GM12878 (cell line): ENCODE measurements around the gene ZNF280D.

Experiments
- BHLHE40 ChIP-seq, 2 experiments: fragments of 450-650 bp in 1 of 2; IDR thresholded peaks; 2 replicates each; pipeline ENCODE4 v1.6.1; 2011 to 2017; ENCODE audit warnings: low read depth in 2 of 2, borderline replicate concordance in 1 of 2, improper control_type of control experiment in 1 of 2, low read length in 1 of 2, mild to moderate bottlenecking in 1 of 2
- CEBPB ChIP-seq, 2 experiments: fragments of 150-350 bp in 1 of 2; IDR thresholded peaks; 2 replicates each; pipeline ENCODE4 v1.6.1; 2012 to 2014; ENCODE audit warnings: low read depth in 2 of 2, low read length in 2 of 2, borderline replicate concordance in 1 of 2, inconsistent platforms in 1 of 2
- CTCF ChIP-seq, 3 experiments: IDR thresholded peaks in 2 of 3; conservative IDR thresholded peaks in 1 of 3; 2 replicates each; pipeline ENCODE4 v1.5.1; 2011; ENCODE audit warnings: low read depth in 3 of 3, low read length in 3 of 3, mild to moderate bottlenecking in 3 of 3, control low read depth in 2 of 3, moderate library complexity in 2 of 3, inconsistent platforms in 1 of 3, mixed read lengths in 1 of 3; ENCODE audit not compliant: control insufficient read depth in 2 of 3, insufficient read depth in 1 of 3; ENCODE audit errors: extremely low read depth in 1 of 3
- EGR1 ChIP-seq, 2 experiments: IDR thresholded peaks; 1 replicate in 1 of 2; 2 replicates in 1 of 2; pipeline ENCODE4 v1.6.1; 2011 to 2012; ENCODE audit warnings: low read depth in 2 of 2, low read length in 2 of 2, borderline replicate concordance in 1 of 2, mild to moderate bottlenecking in 1 of 2, moderate library complexity in 1 of 2
- ELK1 ChIP-seq: IDR thresholded peaks from 2 replicates; pipeline ENCODE4 v1.6.1; 2012; ENCODE audit warnings: low read depth, low read length, improper control_type of control experiment
- PAX5 ChIP-seq: IDR thresholded peaks from 2 replicates; pipeline ENCODE4 v1.6.1; 2011; ENCODE audit warnings: low read depth, low read length, borderline replicate concordance
- POLR2A ChIP-seq: IDR thresholded peaks from 2 replicates; pipeline ENCODE4 v1.6.1; 2011; ENCODE audit warnings: low read depth, mild to moderate bottlenecking, low read length
- RAD51 ChIP-seq: fragments of 450-650 bp; IDR thresholded peaks from 2 replicates; pipeline ENCODE4 v1.6.1; 2016; ENCODE audit warnings: moderate library complexity, mild to moderate bottlenecking, inconsistent platforms
- SKIL ChIP-seq: fragments of 450-650 bp; IDR thresholded peaks from 2 replicates; pipeline ENCODE4 v1.6.1; 2017; ENCODE audit warnings: mild to moderate bottlenecking, low read depth, inconsistent platforms; ENCODE audit not compliant: poor library complexity, severe bottlenecking
- SREBF2 ChIP-seq: IDR thresholded peaks from 2 replicates; pipeline ENCODE4 v1.6.1; 2012; ENCODE audit warnings: mild to moderate bottlenecking, low read length
- TARDBP ChIP-seq: IDR thresholded peaks from 2 replicates; pipeline ENCODE4 v1.6.1; 2016; ENCODE audit warnings: borderline replicate concordance
- WRNIP1 ChIP-seq: IDR thresholded peaks from 2 replicates; pipeline ENCODE4 v1.6.1; 2011; ENCODE audit warnings: low read depth, low read length, improper control_type of control experiment, borderline replicate concordance
- ZNF274 ChIP-seq: IDR thresholded peaks from one replicate; pipeline ENCODE4 v1.8.0; 2011; ENCODE audit not compliant: insufficient read length, insufficient read depth

- TF ChIP-seq POLR2A = no peak
- TF ChIP-seq ZNF274 = no peak
- no peak for TF ChIP-seq TARDBP
- no peak for TF ChIP-seq PAX5
- no peak for TF ChIP-seq EGR1 (IDR thresholded peaks at IDR 0.05; ENCODE audit: borderline replicate concordance in 1 of 2, low read depth in 2 of 2, low read length in 2 of 2)
- no peak for TF ChIP-seq WRNIP1
- TF ChIP-seq RAD51 = no peak
- TF ChIP-seq CTCF (IDR thresholded peaks at IDR 0.05 in 2 of 3, conservative IDR thresholded peaks at IDR 0.05 in 1 of 3; ENCODE audit: control insufficient read depth in 2 of 3, extremely low read depth in 1 of 3, insufficient read depth in 1 of 3, low read depth in 3 of 3, low read length in 3 of 3) = no peak
- TF ChIP-seq ELK1 = no peak
- TF ChIP-seq BHLHE40 (IDR thresholded peaks at IDR 0.05; ENCODE audit: borderline replicate concordance in 1 of 2, low read depth in 2 of 2, low read length in 1 of 2) = no peak
- no peak for TF ChIP-seq SREBF2
- TF ChIP-seq SKIL = no peak
- no peak for TF ChIP-seq CEBPB (IDR thresholded peaks at IDR 0.05; ENCODE audit: borderline replicate concordance in 1 of 2, low read depth in 2 of 2, low read length in 2 of 2)
Observed at GRCh38 chr15:56760186-56760585, 26.9 kb upstream of the ZNF280D start.
